HepG2 (cell line): ENCODE results near the gene SPTBN4. TPM values are rescaled to one million over a fixed set of nuclear protein-coding genes. Genes with fewer than 3 reads are reported as not detected.

ENCODE experiments used
- AGO2 ChIP-seq: fragments of 200-400 bp; formaldehyde crosslinking; optimal IDR thresholded peaks from 2 replicates; pipeline ENCODE3; 2017; ENCODE audit warnings: mild to moderate bottlenecking, low read depth, low read length, moderate library complexity
- CBFB ChIP-seq: sonication (generic); formaldehyde crosslinking; IDR thresholded peaks from 2 replicates; pipeline ENCODE4 v1.4.0; 2020; ENCODE audit warnings: missing genetic modification reagents
- CCAR2 ChIP-seq: fragments of 200-400 bp; formaldehyde crosslinking; optimal IDR thresholded peaks from 2 replicates; pipeline ENCODE3; 2018; ENCODE audit warnings: low read depth, mild to moderate bottlenecking, low read length, moderate library complexity
- FOXP1 ChIP-seq, 2 experiments: fragments of 450-650 bp in 1 of 2; IDR thresholded peaks; 2 replicates each; pipeline ENCODE4 v1.6.1; 2017 to 2018; ENCODE audit warnings: antibody characterized with exemption in 1 of 2
- MXD4 ChIP-seq: IDR thresholded peaks from 2 replicates; pipeline ENCODE4 v1.6.1; 2016; ENCODE audit warnings: mild to moderate bottlenecking, missing biosample characterization, missing genetic modification reagents
- NCOA2 ChIP-seq: sonication (generic); formaldehyde crosslinking; IDR thresholded peaks from 2 replicates; pipeline ENCODE4 v1.8.0; 2022; ENCODE audit warnings: inconsistent platforms
- NR3C1 ChIP-seq: sonication (generic); formaldehyde crosslinking; IDR thresholded peaks from 2 replicates; pipeline ENCODE4 v1.4.0; 2020; ENCODE audit warnings: missing genetic modification reagents
- PPARG ChIP-seq: conservative IDR thresholded peaks from 2 replicates; pipeline ENCODE4 v1.6.1; 2016; ENCODE audit warnings: missing biosample characterization, missing genetic modification reagents
- SAFB2 ChIP-seq: sonication (generic); formaldehyde crosslinking; IDR thresholded peaks from 2 replicates; pipeline ENCODE4 v1.5.1; 2020; ENCODE audit warnings: missing genetic modification reagents, low read depth, mild to moderate bottlenecking, borderline replicate concordance
- ZBED4 ChIP-seq: sonication (generic); formaldehyde crosslinking; IDR thresholded peaks from 2 replicates; pipeline ENCODE4 v1.4.0; 2020; ENCODE audit warnings: missing genetic modification reagents, borderline replicate concordance
- ZBTB38 ChIP-seq: sonication (generic); formaldehyde crosslinking; IDR thresholded peaks from 2 replicates; pipeline ENCODE4 v1.5.1; 2020; ENCODE audit warnings: mild to moderate bottlenecking, missing genetic modification reagents
- ZFP36 ChIP-seq: fragments of 150-350 bp; IDR thresholded peaks from 2 replicates; pipeline ENCODE4 v1.6.1; 2018; ENCODE audit warnings: borderline replicate concordance, low read length, low read depth; ENCODE audit not compliant: partially characterized antibody
- ZMAT3 ChIP-seq: sonication (generic); formaldehyde crosslinking; conservative IDR thresholded peaks from 2 replicates; pipeline ENCODE4 v1.7.0; 2021; ENCODE audit warnings: missing genetic modification reagents
- ZNF138 ChIP-seq: sonication (generic); formaldehyde crosslinking; IDR thresholded peaks from 2 replicates; pipeline ENCODE4 v1.5.0; 2020; ENCODE audit warnings: mild to moderate bottlenecking, low read depth, missing genetic modification reagents
- ZNF224 ChIP-seq: sonication (generic); formaldehyde crosslinking; IDR thresholded peaks from 2 replicates; pipeline ENCODE4 v1.5.0; 2020; ENCODE audit warnings: mild to moderate bottlenecking, missing genetic modification reagents
- ZNF230 ChIP-seq: sonication (generic); formaldehyde crosslinking; IDR thresholded peaks from 2 replicates; pipeline ENCODE4 v1.4.0; 2020; ENCODE audit warnings: mild to moderate bottlenecking, missing genetic modification reagents
- ZNF530 ChIP-seq: sonication (generic); formaldehyde crosslinking; IDR thresholded peaks from 2 replicates; pipeline ENCODE4 v1.5.0; 2020; ENCODE audit warnings: low read depth, mild to moderate bottlenecking, missing genetic modification reagents
- ZNF7 ChIP-seq: IDR thresholded peaks from 2 replicates; pipeline ENCODE4 v1.6.1; 2016; ENCODE audit warnings: missing biosample characterization, missing genetic modification reagents
- ZNF720 ChIP-seq: sonication (generic); formaldehyde crosslinking; IDR thresholded peaks from 2 replicates; pipeline ENCODE4 v1.4.0; 2020; ENCODE audit warnings: missing genetic modification reagents
- ZNF790 ChIP-seq: sonication (generic); formaldehyde crosslinking; IDR thresholded peaks from 2 replicates; pipeline ENCODE4 v1.8.0; 2022; ENCODE audit warnings: missing genetic modification reagents, mild to moderate bottlenecking, borderline replicate concordance
- polyA plus RNA-seq, 8 experiments: library from polyadenylated mRNA; depleted of rRNA in 3 of 8; stranded (reverse) in 7 of 8; unstranded in 1 of 8; fragments of >200 nt; fragmentation: Illumina TruSeq in 4 of 8; extraction: Trizol in 4 of 8; gene quantifications; 2 replicates each; pipeline versions ENCODE4 v1.2.1 to v1.2.3, GENCODE V29; 2011 to 2016; ENCODE audit warnings: low read depth in 4 of 8, missing spikeins in 1 of 8, mixed read lengths in 1 of 8; ENCODE audit not compliant: insufficient read depth in 1 of 8
- total RNA-seq, 5 experiments: library from RNA; depleted of rRNA; stranded (reverse); fragments of >200 nt; fragmentation: Illumina TruSeq; extraction: Trizol; gene quantifications; 2 replicates each; pipeline ENCODE4 v1.2.3, GENCODE V29; 2016; ENCODE audit warnings: low read depth in 1 of 5
- TF ChIP-seq, protein P1 (sequence below): sonication (generic); formaldehyde crosslinking; IDR thresholded peaks from 2 replicates; pipeline ENCODE4 v1.4.0; 2020; ENCODE audit warnings: missing genetic modification reagents

Gene SPTBN4
- total and polyA plus RNA-seq, 2 of the 13 experiments (the other 11 are each of a cell fraction or from before 2014, with no cell fraction given): 0.11 TPM

- TF ChIP-seq ZFP36: no peak
- peak; percentile 53 for TF ChIP-seq AGO2
- TF ChIP-seq CBFB (CRISPR knock-in tag): no peak
- no peak for TF ChIP-seq PPARG (CRISPR knock-in tag)
- no peak; the same call in 1 of the 2 replicates for TF ChIP-seq ZBED4 (CRISPR knock-in tag)
- TF ChIP-seq, protein P1, sequence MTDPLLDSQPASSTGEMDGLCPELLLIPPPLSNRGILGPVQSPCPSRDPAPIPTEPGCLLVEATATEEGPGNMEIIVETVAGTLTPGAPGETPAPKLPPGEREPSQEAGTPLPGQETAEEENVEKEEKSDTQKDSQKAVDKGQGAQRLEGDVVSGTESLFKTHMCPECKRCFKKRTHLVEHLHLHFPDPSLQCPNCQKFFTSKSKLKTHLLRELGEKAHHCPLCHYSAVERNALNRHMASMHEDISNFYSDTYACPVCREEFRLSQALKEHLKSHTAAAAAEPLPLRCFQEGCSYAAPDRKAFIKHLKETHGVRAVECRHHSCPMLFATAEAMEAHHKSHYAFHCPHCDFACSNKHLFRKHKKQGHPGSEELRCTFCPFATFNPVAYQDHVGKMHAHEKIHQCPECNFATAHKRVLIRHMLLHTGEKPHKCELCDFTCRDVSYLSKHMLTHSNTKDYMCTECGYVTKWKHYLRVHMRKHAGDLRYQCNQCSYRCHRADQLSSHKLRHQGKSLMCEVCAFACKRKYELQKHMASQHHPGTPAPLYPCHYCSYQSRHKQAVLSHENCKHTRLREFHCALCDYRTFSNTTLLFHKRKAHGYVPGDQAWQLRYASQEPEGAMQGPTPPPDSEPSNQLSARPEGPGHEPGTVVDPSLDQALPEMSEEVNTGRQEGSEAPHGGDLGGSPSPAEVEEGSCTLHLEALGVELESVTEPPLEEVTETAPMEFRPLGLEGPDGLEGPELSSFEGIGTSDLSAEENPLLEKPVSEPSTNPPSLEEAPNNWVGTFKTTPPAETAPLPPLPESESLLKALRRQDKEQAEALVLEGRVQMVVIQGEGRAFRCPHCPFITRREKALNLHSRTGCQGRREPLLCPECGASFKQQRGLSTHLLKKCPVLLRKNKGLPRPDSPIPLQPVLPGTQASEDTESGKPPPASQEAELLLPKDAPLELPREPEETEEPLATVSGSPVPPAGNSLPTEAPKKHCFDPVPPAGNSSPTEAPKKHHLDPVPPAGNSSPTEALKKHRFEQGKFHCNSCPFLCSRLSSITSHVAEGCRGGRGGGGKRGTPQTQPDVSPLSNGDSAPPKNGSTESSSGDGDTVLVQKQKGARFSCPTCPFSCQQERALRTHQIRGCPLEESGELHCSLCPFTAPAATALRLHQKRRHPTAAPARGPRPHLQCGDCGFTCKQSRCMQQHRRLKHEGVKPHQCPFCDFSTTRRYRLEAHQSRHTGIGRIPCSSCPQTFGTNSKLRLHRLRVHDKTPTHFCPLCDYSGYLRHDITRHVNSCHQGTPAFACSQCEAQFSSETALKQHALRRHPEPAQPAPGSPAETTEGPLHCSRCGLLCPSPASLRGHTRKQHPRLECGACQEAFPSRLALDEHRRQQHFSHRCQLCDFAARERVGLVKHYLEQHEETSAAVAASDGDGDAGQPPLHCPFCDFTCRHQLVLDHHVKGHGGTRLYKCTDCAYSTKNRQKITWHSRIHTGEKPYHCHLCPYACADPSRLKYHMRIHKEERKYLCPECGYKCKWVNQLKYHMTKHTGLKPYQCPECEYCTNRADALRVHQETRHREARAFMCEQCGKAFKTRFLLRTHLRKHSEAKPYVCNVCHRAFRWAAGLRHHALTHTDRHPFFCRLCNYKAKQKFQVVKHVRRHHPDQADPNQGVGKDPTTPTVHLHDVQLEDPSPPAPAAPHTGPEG (CRISPR knock-in tag): no peak
- 0 out of 2 replicates have a peak, but pooled peaks have one; percentile 44 for TF ChIP-seq ZNF138 (CRISPR knock-in tag)
- peak; percentile 65; the same call in 1 of the 2 replicates for TF ChIP-seq ZNF230 (CRISPR knock-in tag)
- TF ChIP-seq NR3C1 (CRISPR knock-in tag): no peak
- TF ChIP-seq FOXP1 (IDR thresholded peaks at IDR 0.05): no peak
- no peak for TF ChIP-seq FOXP1 (CRISPR knock-in tag; IDR thresholded peaks at IDR 0.05)
- no peak for TF ChIP-seq NCOA2 (CRISPR knock-in tag)
- no peak for TF ChIP-seq ZNF530 (CRISPR knock-in tag)
- TF ChIP-seq MXD4 (CRISPR knock-in tag): peak; percentile 26; the same call in 1 of the 2 replicates
- no peak; the same call in 1 of the 2 replicates for TF ChIP-seq ZBTB38
- TF ChIP-seq ZMAT3 (CRISPR knock-in tag): peak; percentile 63; the same call in 1 of the 2 replicates
- TF ChIP-seq SAFB2 (CRISPR knock-in tag): peak; percentile 52; the same call in 1 of the 2 replicates
- TF ChIP-seq ZNF790 (CRISPR knock-in tag): peak; percentile 89; the same call in 1 of the 2 replicates
- TF ChIP-seq ZNF720 (CRISPR knock-in tag): no peak
- no peak for TF ChIP-seq ZNF7
- TF ChIP-seq ZNF224 (CRISPR knock-in tag): peak; percentile 16; the same call in 1 of the 2 replicates
- TF ChIP-seq CCAR2: no peak
These were observed 41.1 kb upstream of the SPTBN4 start, which contains the start of gene SERTAD1 (continued) for GRCh38 chr19:40425450-40426287.
